ENCODE data around the gene TMEM86A.

The TMEM86A gene

GRCh38 chr11:18700872-18701271 is 2.3 kb downstream of the TMEM86A start:
- DNase-seq: no peak

GRCh38 chr11:18701614-18702216 is 3.1 kb downstream of the TMEM86A start:
- no peak for DNase-seq

- DNase-seq: no peak
These were observed 4.6 kb downstream of the TMEM86A start for GRCh38 chr11:18703001-18703763.

GRCh38 chr11:18704045-18704645 is 5.6 kb downstream of the TMEM86A start:
- no peak for DNase-seq

GRCh38 chr11:18704698-18705097 is 6.1 kb downstream of the TMEM86A start:
- DNase-seq: no peak

GRCh38 chr11:18705651-18706281 is 7.2 kb downstream of the TMEM86A start:
- DNase-seq: peak; percentile 80

GRCh38 chr11:18706330-18707243 is 8.0 kb downstream of the TMEM86A start:
- DNase-seq: peak; percentile 69

- DNase-seq: no peak
These were observed 9.3 kb downstream of the TMEM86A start for GRCh38 chr11:18707811-18708340.

GRCh38 chr11:18709414-18709813 is 10.8 kb downstream of the TMEM86A start:
- no peak for DNase-seq

- DNase-seq: no peak
These were observed 12.0 kb downstream of the TMEM86A start for GRCh38 chr11:18710545-18710944.

GRCh38 chr11:18713646-18714442 is 15.3 kb downstream of the TMEM86A start:
- no peak for DNase-seq

- no peak for DNase-seq
These were observed 15.8 kb downstream of the TMEM86A start for GRCh38 chr11:18714443-18714780.

GRCh38 chr11:18715476-18715875 is 16.9 kb downstream of the TMEM86A start:
- DNase-seq: no peak

GRCh38 chr11:18720091-18720807 is 21.7 kb downstream of the TMEM86A start:
- no peak for DNase-seq

GRCh38 chr11:18720808-18721560 is 22.4 kb downstream of the TMEM86A start:
- peak; percentile 92 for DNase-seq

GRCh38 chr11:18721561-18722292 is 23.1 kb downstream of the TMEM86A start:
- DNase-seq: peak; percentile 87

- no peak for DNase-seq
These were observed 23.7 kb downstream of the TMEM86A start for GRCh38 chr11:18722293-18722637.

GRCh38 chr11:18723991-18724390 is 25.4 kb downstream of the TMEM86A start:
- DNase-seq: no peak

- DNase-seq: no peak
These were observed 27.5 kb downstream of the TMEM86A start, which contains the start of gene IGSF22 for GRCh38 chr11:18726040-18726439. IGSF22 (minus strand) TSS chr11:18726188; CDS start chr11:18724236, 1,952 bp downstream.

Measured in retina (tissue), 1 donor.